Suprapubic skin (tissue), 4 donors: ENCODE data around the gene PRC1.

Source experiments
- CTCF ChIP-seq, 2 donors: fragments of 200-600 bp in 1 of 2; fragments of 450-650 bp in 1 of 2; sonication (generic) in 1 of 2; IDR thresholded peaks; one replicate each; pipeline ENCODE4 v1.5.1; 2016 to 2019; ENCODE audit warnings: antibody characterized with exemption in 2 of 2, mild to moderate bottlenecking in 1 of 2, moderate library complexity in 1 of 2
- EP300 ChIP-seq: sonication (generic); formaldehyde crosslinking; IDR thresholded peaks from one replicate; pipeline ENCODE4 v1.6.1; 2017; ENCODE audit warnings: antibody characterized with exemption
- POLR2A ChIP-seq, 2 donors: fragments of 450-650 bp; IDR thresholded peaks; one replicate each; pipeline ENCODE4 v1.6.1; 2017; ENCODE audit warnings: antibody characterized with exemption in 2 of 2, mild to moderate bottlenecking in 2 of 2, moderate library complexity in 2 of 2
- POLR2AphosphoS5 ChIP-seq, 3 donors: sonication (generic); formaldehyde crosslinking; IDR thresholded peaks; one replicate each; pipeline ENCODE4 v1.6.1; 2017; ENCODE audit warnings: antibody characterized with exemption in 3 of 3

GRCh38 chr15:91039996-91040395, 45.7 kb upstream of the PRC1 start:
- TF ChIP-seq POLR2A (IDR thresholded peaks at IDR 0.05) (no peak), CTCF (IDR thresholded peaks at IDR 0.05) (no peak), POLR2AphosphoS5 (IDR thresholded peaks at IDR 0.05) (no peak), EP300 (no peak)
